Fibroblast of lung (primary cell): Measurements from ENCODE around the gene STAT3. TPM values are rescaled to one million over a fixed set of nuclear protein-coding genes. Genes with fewer than 3 reads are reported as not detected.

Experiments
- DNase-seq, 2 donors: peaks; one replicate each; pipeline versions ENCODE4 v3.0.0 to v3.0.0-alpha.2; 2010; ENCODE audit warnings: low read depth in 2 of 2
- H2AFZ ChIP-seq: 2 replicates; pipeline ENCODE4 v1.5.1; 2012; ENCODE audit warnings: low read length, control low read depth, inconsistent platforms
- H3K27ac ChIP-seq: 2 replicates; pipeline ENCODE4 v1.5.1; 2011; ENCODE audit warnings: low read length, control low read depth; ENCODE audit not compliant: insufficient read depth
- H3K27me3 ChIP-seq: 2 replicates; pipeline ENCODE4 v1.5.1; 2011; ENCODE audit warnings: mild to moderate bottlenecking, low read length; ENCODE audit not compliant: control insufficient read depth, insufficient read depth
- H3K36me3 ChIP-seq: 2 replicates; pipeline ENCODE4 v1.5.1; 2011; ENCODE audit warnings: low read length; ENCODE audit not compliant: control insufficient read depth, insufficient read depth
- H3K4me1 ChIP-seq: 2 replicates; pipeline ENCODE4 v1.5.1; 2011; ENCODE audit warnings: low read length; ENCODE audit not compliant: control insufficient read depth, insufficient read depth; ENCODE audit errors: extremely low read depth
- H3K4me2 ChIP-seq: 2 replicates; pipeline ENCODE4 v1.5.1; 2011; ENCODE audit warnings: low read length, control low read depth; ENCODE audit not compliant: insufficient read depth; ENCODE audit errors: extremely low read depth
- H3K4me3 ChIP-seq, 4 experiments: fragments of 200-600 bp in 1 of 4; sonication (generic) in 1 of 4; replicated peaks in 1 of 4; 2 replicates each; pipeline ENCODE4 v1.5.1; 2011 to 2016; ENCODE audit warnings: low read length in 4 of 4, low read depth in 3 of 4, mild to moderate bottlenecking in 3 of 4, control low read depth in 2 of 4, inconsistent platforms in 1 of 4, mixed read lengths in 1 of 4; ENCODE audit not compliant: insufficient read depth in 1 of 4; ENCODE audit errors: control extremely low read depth in 1 of 4
- H3K79me2 ChIP-seq: 2 replicates; pipeline ENCODE4 v1.5.1; 2012; ENCODE audit warnings: mild to moderate bottlenecking, low read length, inconsistent platforms; ENCODE audit not compliant: control insufficient read depth, insufficient read depth
- H3K9ac ChIP-seq: 2 replicates; pipeline ENCODE4 v1.5.1; 2011; ENCODE audit warnings: mild to moderate bottlenecking, low read length, control low read depth; ENCODE audit not compliant: insufficient read depth
- H3K9me3 ChIP-seq: 2 replicates; pipeline ENCODE4 v1.5.1; 2012; ENCODE audit warnings: low read depth, low read length; ENCODE audit not compliant: control insufficient read depth, insufficient read depth
- H4K20me1 ChIP-seq: 2 replicates; pipeline ENCODE4 v1.5.1; 2011; ENCODE audit warnings: low read length; ENCODE audit not compliant: control insufficient read depth, insufficient read depth; ENCODE audit errors: extremely low read depth
- EZH2 ChIP-seq: IDR thresholded peaks from 2 replicates; pipeline ENCODE4 v1.5.1; 2012; ENCODE audit warnings: low read length, control low read depth, mild to moderate bottlenecking; ENCODE audit errors: missing control alignments
- polyA plus RNA-seq, 2 donors: library from polyadenylated mRNA; depleted of rRNA in 1 of 2; stranded (reverse) in 1 of 2; unstranded in 1 of 2; fragments of >200 nt; gene quantifications; 2 replicates each; pipeline ENCODE4 v1.2.1, GENCODE V29; 2011 to 2012; ENCODE audit warnings: missing spikeins in 1 of 2
- total RNA-seq: library from RNA; depleted of rRNA; stranded (reverse); fragments of >200 nt; gene quantifications from 2 replicates; pipeline ENCODE4 v1.2.1, GENCODE V29; 2014
- TF ChIP-seq, protein P1 (sequence below), 2 donors: IDR thresholded peaks in 1 of 2; conservative IDR thresholded peaks in 1 of 2; 1 replicate in 1 of 2; 2 replicates in 1 of 2; pipeline ENCODE4 v1.5.1; 2011 to 2012; ENCODE audit warnings: low read length in 2 of 2, control low read depth in 1 of 2, inconsistent platforms in 1 of 2, low read depth in 1 of 2, mild to moderate bottlenecking in 1 of 2

The STAT3 gene
- total and polyA plus RNA-seq, 2 donors (not counting 1 experiment from before 2014, with no cell fraction given): 75.0 to 101 TPM

DNA sequence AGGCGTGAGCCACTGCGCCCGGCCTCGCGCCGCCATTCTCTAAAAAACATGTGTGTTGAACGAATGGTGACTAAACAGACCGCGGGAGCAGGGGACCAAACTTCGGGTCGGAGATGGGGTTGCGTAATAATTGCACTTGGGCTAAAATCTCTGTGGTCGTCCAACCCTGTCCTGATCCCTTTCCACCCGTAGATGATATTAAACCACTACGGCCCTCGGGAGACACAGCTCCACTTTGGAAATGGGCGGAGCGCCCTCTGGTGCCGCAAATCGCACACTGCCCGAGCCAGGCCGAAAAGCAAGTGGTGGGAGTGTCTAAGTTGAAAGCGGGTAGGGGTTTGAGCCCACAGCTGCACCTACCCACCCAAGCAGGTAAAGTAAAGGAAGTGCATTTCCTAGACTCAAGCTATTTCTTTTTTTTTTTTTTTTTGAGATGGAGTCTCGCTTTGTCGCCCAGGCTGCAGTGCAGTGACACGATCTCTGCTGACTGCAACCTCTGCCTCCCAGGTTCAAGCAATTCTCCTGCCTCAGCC, 17.8 kb upstream of the STAT3 start:
- H4K20me1 ChIP-seq: peaks cover 2% of the 10 kb centered on the region
- H3K4me1 ChIP-seq: peaks cover 52% of the 10 kb centered on the region
- H3K4me2 ChIP-seq: no peak overlapping the region
- peaks cover 89% of the 10 kb centered on the region for H3K79me2 ChIP-seq
- TF ChIP-seq, protein P1, sequence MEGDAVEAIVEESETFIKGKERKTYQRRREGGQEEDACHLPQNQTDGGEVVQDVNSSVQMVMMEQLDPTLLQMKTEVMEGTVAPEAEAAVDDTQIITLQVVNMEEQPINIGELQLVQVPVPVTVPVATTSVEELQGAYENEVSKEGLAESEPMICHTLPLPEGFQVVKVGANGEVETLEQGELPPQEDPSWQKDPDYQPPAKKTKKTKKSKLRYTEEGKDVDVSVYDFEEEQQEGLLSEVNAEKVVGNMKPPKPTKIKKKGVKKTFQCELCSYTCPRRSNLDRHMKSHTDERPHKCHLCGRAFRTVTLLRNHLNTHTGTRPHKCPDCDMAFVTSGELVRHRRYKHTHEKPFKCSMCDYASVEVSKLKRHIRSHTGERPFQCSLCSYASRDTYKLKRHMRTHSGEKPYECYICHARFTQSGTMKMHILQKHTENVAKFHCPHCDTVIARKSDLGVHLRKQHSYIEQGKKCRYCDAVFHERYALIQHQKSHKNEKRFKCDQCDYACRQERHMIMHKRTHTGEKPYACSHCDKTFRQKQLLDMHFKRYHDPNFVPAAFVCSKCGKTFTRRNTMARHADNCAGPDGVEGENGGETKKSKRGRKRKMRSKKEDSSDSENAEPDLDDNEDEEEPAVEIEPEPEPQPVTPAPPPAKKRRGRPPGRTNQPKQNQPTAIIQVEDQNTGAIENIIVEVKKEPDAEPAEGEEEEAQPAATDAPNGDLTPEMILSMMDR (conservative IDR thresholded peaks at IDR 0.05 in 1 of 2, IDR thresholded peaks at IDR 0.05 in 1 of 2; ENCODE audit: low read depth in 1 of 2, low read length in 2 of 2): peak; percentile 71 to 90
- TF ChIP-seq EZH2: no peak
- H3K9ac ChIP-seq: no peak overlapping the region
- H3K9me3 ChIP-seq: no peaks in the 10 kb centered on the region
- no peak overlapping the region for H2AFZ ChIP-seq
- H3K4me3 ChIP-seq: no peak overlapping the region
- DNase-seq: peak; percentile 56 to 83
- no peak overlapping the region for H3K27ac ChIP-seq
- no peaks in the 10 kb centered on the region for H3K27me3 ChIP-seq
- peaks cover 25% of the 10 kb centered on the region for H3K36me3 ChIP-seq

DNA sequence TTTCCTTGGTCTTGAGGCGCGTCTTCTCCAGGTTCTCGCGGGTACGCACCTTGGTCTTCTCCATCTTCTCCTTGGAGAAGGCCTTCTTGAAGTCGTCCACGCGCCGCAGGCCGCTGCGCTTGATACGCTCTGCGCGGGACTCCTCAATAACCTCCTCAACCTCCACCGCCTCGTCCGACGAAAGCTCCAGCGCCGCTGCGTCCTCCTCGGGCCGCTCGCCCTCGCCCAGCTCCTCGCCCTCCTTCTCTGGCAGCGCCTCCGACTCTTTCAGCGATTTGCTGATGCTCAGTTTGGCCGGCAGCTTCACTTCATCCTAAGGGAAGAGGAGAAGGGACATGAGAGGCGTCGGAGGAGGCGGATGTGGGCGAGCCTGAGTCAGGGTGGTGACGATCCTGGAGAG, 16.8 kb upstream of the STAT3 start:
- H3K9me3 ChIP-seq: no peaks in the 10 kb centered on the region
- no peak for DNase-seq
- no peak overlapping the region for H3K9ac ChIP-seq
- peaks cover 50% of the 10 kb centered on the region for H3K4me1 ChIP-seq
- H3K36me3 ChIP-seq: peaks cover 25% of the 10 kb centered on the region
- no peak for TF ChIP-seq EZH2
- TF ChIP-seq, protein P1 (conservative IDR thresholded peaks at IDR 0.05 in 1 of 2, IDR thresholded peaks at IDR 0.05 in 1 of 2; ENCODE audit: low read depth in 1 of 2, low read length in 2 of 2): no peak
- H3K4me3 ChIP-seq: no peak overlapping the region
- H4K20me1 ChIP-seq: peaks cover 2% of the 10 kb centered on the region
- no peak overlapping the region for H3K4me2 ChIP-seq
- no peak overlapping the region for H3K27ac ChIP-seq
- H3K79me2 ChIP-seq: peaks cover 81% of the 10 kb centered on the region
- no peaks in the 10 kb centered on the region for H3K27me3 ChIP-seq
- no peak overlapping the region for H2AFZ ChIP-seq

DNA sequence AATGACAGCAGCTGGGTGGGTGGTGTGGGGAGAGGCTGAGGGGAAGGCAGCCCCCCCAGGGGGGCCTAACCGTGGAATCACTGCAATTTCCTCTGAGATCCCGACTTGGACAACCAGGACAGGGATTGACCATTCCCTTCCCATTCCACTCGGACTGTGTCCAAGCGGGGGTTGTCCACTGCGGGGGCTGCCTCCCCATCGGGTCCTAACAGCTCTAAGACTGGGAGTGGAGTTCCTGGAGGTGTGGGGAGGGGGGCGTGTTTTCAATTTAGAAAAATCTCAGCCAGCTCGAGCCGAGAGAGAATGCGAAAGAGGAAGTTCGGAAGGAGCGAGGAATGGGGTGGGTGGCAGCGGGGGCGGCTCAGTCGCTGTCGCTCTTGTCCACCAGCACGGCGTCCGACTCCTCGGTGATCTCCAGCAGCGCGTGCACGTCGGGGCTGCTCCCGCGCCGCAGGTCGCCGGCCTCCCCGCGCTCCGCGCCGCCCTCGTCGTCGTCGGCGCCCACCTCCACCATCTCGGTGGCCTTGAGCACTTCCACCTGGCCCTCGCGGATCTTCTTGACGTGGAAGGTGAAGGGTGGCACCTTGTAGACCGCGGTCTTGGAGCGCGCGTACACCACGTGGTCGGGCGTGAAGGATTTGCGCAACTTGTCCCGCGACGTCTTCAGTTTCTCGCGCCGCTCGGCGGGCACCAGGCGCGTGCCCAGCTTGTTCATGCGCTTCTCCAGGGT, 16.2 kb upstream of the STAT3 start:
- no peak overlapping the region for H3K4me2 ChIP-seq
- H3K79me2 ChIP-seq: peaks cover 75% of the 10 kb centered on the region
- no peaks in the 10 kb centered on the region for H3K9me3 ChIP-seq
- H3K27ac ChIP-seq: no peak overlapping the region
- H3K4me1 ChIP-seq: peaks cover 44% of the 10 kb centered on the region
- H3K36me3 ChIP-seq: peaks cover 25% of the 10 kb centered on the region
- no peaks in the 10 kb centered on the region for H3K27me3 ChIP-seq
- no peak for DNase-seq
- H3K4me3 ChIP-seq: no peak overlapping the region
- TF ChIP-seq, protein P1 (conservative IDR thresholded peaks at IDR 0.05 in 1 of 2, IDR thresholded peaks at IDR 0.05 in 1 of 2; ENCODE audit: low read depth in 1 of 2, low read length in 2 of 2): no peak
- no peak for TF ChIP-seq EZH2
- H4K20me1 ChIP-seq: peaks cover 2% of the 10 kb centered on the region
- no peak overlapping the region for H2AFZ ChIP-seq
- no peak overlapping the region for H3K9ac ChIP-seq
